SU-DHL-6 (cell line): ENCODE results near the gene ITGB8.

Source experiments
- EZH2phosphoT487 ChIP-seq: fragments of 200-600 bp; sonication (generic), shearing (Covaris generic); conservative IDR thresholded peaks from 2 replicates; pipeline ENCODE4 v1.6.1; 2018; ENCODE audit warnings: mild to moderate bottlenecking, antibody characterized with exemption, low read length, moderate library complexity, mixed read lengths
- TF ChIP-seq, protein P1 (sequence below): fragments of 200-600 bp; sonication (generic); IDR thresholded peaks from one replicate; pipeline ENCODE4 v1.5.1; 2017; ENCODE audit warnings: antibody characterized with exemption, mild to moderate bottlenecking, low read length, moderate library complexity; ENCODE audit not compliant: insufficient read depth, poor library complexity, severe bottlenecking

DNA sequence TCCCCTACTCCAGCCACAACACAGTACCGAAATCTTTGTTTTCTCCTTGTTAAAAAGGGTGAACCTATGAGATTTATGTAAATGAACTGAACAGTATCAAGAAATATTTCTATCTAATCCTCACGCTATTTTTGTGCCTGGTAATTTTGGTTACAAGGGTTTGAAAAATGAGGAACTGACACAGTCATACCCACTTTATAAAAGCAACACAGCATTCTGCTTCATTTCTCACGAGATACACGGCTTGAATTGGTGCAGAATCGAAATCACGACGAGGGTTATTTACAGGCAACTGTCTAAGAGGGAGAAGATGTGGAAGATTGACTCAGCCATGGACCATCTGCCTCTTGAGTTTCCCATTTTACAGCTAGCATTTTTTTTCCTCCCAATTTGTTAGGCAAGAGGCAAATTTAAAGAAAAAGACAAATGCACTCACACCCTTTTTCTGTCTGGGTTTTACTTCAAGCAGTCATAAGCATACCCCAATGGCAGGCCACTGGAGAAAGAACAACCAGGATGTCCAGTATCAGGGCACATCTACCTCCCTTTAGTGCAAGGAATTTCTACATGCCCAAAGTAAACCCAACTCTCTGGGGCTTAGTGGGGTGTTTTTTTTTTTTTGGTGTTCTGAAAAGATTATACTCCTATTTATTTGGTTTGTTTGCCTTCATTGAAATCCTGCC lies 108.1 kb downstream of the ITGB8 start:
- TF ChIP-seq, protein P1, sequence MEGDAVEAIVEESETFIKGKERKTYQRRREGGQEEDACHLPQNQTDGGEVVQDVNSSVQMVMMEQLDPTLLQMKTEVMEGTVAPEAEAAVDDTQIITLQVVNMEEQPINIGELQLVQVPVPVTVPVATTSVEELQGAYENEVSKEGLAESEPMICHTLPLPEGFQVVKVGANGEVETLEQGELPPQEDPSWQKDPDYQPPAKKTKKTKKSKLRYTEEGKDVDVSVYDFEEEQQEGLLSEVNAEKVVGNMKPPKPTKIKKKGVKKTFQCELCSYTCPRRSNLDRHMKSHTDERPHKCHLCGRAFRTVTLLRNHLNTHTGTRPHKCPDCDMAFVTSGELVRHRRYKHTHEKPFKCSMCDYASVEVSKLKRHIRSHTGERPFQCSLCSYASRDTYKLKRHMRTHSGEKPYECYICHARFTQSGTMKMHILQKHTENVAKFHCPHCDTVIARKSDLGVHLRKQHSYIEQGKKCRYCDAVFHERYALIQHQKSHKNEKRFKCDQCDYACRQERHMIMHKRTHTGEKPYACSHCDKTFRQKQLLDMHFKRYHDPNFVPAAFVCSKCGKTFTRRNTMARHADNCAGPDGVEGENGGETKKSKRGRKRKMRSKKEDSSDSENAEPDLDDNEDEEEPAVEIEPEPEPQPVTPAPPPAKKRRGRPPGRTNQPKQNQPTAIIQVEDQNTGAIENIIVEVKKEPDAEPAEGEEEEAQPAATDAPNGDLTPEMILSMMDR, result no peak
- no peak for TF ChIP-seq EZH2phosphoT487
